Stimulated activated naive CD4-positive, alpha-beta T cell treated with Interleukin-2 at 50 U/mL for 16 hours (primary cell): ENCODE data around the gene SLC35D2.
"Not testable (repeated sequence)": the region's sequence is repeated elsewhere in the genome, so short reads cannot be mapped to it uniquely, and the experiment has no call there.

ENCODE experiments used
- DNase-seq: peaks from one replicate; lab custom pipeline; 2025; lab: John Stamatoyannopoulos, UW

Gene SLC35D2

GRCh38 chr9:96400132-96400910, 16.8 kb upstream of the SLC35D2 start:
- DNase-seq = no peak

GRCh38 chr9:96399325-96399633, 15.8 kb upstream of the SLC35D2 start:
- DNase-seq = no peak

GRCh38 chr9:96398582-96399324, 15.2 kb upstream of the SLC35D2 start:
- DNase-seq = no peak

- DNase-seq = no peak
Measured at GRCh38 chr9:96395964-96396363, 12.5 kb upstream of the SLC35D2 start.

GRCh38 chr9:96394832-96395496, 11.5 kb upstream of the SLC35D2 start:
- DNase-seq = no peak

- DNase-seq = no peak
Measured at GRCh38 chr9:96392263-96392662, 8.8 kb upstream of the SLC35D2 start.

GRCh38 chr9:96391021-96391765, 7.7 kb upstream of the SLC35D2 start:
- DNase-seq = no peak

GRCh38 chr9:96388144-96388543, 4.6 kb upstream of the SLC35D2 start:
- DNase-seq = no peak

DNA sequence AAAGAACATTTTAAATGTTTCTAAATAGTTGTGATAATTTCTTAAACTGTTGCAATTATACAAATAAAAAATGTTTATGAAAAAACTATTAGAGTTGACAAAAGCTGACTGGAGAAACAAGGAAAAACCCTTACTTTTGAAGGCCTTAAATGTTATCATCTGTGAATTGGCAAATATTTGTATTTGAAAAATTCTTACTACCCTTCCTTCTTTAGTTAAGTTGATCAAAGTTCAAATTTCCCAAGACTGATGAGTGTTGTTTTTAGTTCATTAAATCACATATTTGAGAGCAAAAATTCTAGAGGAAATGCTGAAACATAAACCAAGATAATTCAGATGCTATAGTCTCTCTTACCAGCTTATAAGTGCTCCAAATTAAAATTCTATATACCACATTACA, 2.6 kb upstream of the SLC35D2 start:
- DNase-seq = no peak

GRCh38 chr9:96382839-96383164, 709 bp downstream of the SLC35D2 start:
- DNase-seq = no peak

GRCh38 chr9:96382175-96382574, 1.3 kb downstream of the SLC35D2 start:
- DNase-seq = no peak

- no peak for DNase-seq
Measured at GRCh38 chr9:96381696-96382095, 1.8 kb downstream of the SLC35D2 start.

DNA sequence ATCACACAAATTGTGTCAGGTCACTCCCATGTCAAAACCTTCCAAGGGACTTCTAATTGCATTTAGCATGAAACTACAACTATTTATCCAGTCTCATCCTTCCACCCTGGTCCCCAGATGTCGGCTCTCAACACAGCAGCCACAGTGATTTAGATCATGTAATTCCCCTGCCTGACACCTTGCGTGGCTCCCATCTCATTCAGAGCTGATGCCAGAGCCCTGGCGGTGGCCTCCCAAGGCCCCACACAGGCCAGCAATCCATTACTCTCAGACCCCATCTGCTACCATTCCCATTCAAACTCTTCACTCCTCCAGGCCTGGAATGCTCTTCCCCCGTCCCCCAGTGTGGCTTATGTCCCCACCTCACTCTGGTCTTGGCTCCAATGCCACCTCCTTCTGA, 2.4 kb downstream of the SLC35D2 start:
- no peak for DNase-seq

DNA sequence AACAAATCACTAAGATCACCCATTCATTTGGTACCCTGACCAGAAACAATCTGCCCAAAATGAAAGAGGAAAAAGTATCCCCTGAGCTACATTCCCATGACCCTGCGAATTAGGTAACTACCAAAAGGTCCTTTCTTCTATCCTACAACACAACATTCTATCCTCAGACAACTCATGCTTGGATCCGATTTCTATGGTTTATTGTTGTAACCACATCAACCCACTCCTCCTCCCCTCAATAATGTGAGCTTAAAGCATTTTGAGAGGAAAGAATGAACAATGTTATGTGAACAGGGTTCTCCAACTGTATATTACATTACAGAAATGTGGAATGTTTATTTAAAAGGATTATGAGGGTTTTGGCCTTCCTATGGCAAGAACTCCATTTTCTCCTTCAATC, 4.0 kb downstream of the SLC35D2 start:
- DNase-seq = no peak

GRCh38 chr9:96378187-96378586, 5.3 kb downstream of the SLC35D2 start:
- no peak for DNase-seq

DNA sequence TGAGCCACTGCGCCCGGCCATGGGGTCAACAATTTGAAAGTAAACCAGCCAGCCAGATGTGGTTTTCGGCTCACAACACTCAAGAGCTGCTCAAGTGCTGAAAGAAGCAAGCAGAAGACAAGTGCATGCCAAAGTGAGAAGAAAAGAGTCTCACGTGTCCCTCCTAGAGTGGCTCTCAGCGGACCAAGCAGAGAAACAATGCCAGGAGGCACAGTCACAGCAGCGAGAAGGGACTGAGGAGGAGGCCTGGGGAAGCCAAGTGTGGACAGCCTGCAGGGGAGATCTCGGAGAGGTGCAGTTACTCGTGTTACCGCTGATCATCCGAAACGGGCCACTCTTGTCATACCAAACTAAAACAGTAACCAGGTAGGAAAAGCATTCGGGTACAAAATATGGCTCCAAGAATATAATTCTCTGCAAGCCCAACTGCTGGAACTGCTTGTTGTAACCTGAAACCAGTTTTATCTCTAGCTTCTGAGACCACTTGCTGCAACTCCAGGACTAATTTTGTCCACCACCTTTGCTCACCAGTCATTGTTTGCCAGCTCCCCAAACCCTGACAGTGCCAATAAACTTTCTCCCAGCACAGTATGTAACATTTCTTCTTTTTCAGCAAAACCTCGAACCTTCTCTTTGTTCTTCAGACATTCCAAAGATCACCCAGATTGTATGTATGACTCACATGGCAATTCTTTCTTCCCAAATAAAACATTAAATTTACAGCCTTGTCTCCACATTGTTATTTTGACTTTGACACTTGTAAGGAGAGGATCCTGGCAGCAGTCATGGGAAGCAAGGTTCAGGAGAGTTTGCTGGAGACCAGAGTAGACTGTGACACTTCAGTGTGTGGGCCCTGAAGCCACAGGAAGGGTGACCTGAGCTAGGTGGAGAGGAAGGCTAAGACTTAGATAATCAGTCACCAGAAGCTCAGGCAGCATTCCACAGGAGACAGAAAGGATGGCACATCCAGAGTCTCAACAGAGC, 6.3 kb downstream of the SLC35D2 start:
- no peak for DNase-seq

DNA sequence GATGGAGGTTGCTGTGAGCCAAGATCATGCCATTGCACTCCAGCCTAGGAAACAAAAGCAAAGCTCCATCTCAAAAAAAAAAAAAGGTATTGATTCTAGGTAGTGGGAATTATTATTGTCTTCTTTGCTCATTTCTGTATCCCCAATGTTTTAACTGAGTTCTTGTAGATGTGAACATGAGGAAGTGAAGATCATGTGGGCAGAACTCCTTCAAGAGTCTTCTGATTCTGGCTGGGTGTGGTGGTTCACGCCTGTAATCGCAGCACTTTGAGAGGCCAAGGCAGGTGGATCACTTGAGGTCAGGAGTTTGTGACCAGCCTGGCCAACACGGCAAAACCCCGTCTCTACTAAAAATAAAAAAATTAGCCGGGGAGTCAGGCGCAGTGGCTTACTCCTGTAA, 8.0 kb downstream of the SLC35D2 start:
- DNase-seq = not testable (repeated sequence)

DNA sequence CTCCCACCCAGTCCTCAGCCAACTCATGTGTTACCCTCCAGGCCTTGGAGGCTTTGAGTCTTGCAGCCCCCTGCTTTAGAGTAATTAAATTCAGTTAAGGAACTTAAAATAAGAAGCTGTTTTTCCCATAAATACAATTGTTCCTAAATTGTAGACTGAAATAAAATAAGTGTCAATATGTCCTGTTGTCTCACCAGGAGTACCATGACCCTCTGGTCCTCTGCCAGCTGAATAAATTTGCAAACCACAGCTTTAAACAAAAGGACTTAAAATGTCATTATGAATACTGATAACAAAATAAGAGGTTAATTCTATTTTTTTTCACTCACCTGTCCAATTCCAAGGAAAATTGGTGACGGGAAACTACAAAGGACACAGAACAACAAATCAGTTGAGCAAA, 15.6 kb downstream of the SLC35D2 start:
- no peak for DNase-seq

DNA sequence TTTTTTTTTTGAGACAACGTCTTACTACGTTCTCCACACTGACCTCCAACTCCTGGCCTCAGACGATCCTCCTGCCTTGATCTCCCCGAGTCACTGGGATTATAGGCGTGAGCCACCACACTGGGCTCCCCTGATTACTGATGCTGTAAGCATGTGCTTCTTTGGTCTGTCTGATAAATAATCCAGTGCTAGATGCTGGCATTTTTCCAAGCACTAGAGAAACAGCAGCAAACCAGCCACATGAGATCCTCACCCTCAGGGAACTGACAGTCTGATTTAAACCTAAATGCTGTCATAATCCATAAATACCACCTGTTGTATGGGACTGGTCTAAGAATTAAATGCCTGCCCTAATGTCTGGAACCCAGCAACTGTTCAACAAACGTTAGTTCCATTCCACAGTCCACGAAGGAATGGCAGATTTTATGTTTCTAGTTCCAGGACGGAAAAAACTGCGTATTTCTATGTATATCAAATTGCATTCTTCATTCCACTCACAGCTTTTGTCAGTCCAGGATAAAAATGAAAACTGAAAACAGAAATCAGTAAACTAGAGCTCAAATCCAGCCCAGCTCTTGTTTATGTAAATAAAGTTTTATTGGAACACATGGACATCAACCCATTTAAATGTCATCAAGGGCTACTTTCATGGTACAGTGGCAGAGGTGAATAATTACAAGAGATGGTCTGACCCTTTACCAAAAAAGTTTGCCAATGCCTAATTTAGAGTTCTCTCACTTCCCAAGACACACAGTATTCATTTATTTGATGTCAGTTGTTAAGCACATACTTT, 20.1 kb downstream of the SLC35D2 start:
- DNase-seq = no peak

DNA sequence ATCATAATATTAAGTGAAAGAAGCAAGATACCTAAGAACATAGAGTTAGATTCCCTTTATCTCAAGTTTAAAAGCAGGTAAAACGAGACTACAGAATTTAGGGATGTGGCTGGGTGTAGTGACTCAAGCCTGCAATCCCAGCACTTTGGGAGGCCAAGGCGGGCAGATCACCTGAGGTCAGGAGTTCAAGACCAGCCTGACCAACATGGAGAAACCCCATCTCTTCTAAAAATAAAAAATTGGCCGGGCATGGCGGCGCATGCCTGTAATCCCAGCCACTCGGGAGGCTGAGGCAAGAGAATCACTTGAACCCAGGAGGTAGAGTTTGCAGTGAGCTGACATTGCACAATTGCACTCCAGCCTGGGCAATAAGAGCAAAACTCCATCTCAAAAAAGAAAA, 21.4 kb downstream of the SLC35D2 start:
- not testable (repeated sequence) for DNase-seq

GRCh38 chr9:96361668-96362067, 21.8 kb downstream of the SLC35D2 start:
- DNase-seq = no peak
